AG04450 (cell line): Measurements from ENCODE around the gene PPP1R1B. TPM values are rescaled to one million over a fixed set of nuclear protein-coding genes. Genes with fewer than 3 reads are reported as not detected.

ENCODE experiments used
- CTCF ChIA-PET: fragments of 300-600, 350-600 bp; formaldehyde crosslinking; extraction: SDS; loops from one replicate; lab custom pipeline; 2022; ENCODE audit warnings: antibody characterized with exemption, inconsistent platforms; lab: Charles Lee
- POLR2A ChIA-PET: fragments of 350-600 bp; formaldehyde crosslinking; extraction: SDS; loops from one replicate; lab custom pipeline; 2021; ENCODE audit warnings: antibody characterized with exemption, inconsistent platforms; lab: Yijun Ruan, JAX
- DNase-seq: peaks from one replicate; pipeline ENCODE4 v3.0.0-alpha.2; 2011; ENCODE audit warnings: low read depth, low spot score
- H3K27ac ChIP-seq: one replicate; pipeline ENCODE4 v1.5.1; 2012; ENCODE audit warnings: low read depth, low read length, control low read depth
- H3K27me3 ChIP-seq: one replicate; pipeline ENCODE4 v1.6.0; 2012; ENCODE audit warnings: low read length; ENCODE audit not compliant: control insufficient read depth, insufficient read depth
- H3K4me3 ChIP-seq: 2 replicates; pipeline ENCODE4 v1.5.1; 2011; ENCODE audit warnings: mild to moderate bottlenecking, low read depth, low read length, control low read depth
- H3K9me3 ChIP-seq: 2 replicates; pipeline ENCODE4 v1.5.1; 2012; ENCODE audit warnings: low read length; ENCODE audit not compliant: control insufficient read depth, insufficient read depth
- polyA minus RNA-seq: library from RNA; depleted of rRNA, polyadenylated mRNA; stranded (reverse); fragments of >200 nt; gene quantifications from 2 replicates; pipeline ENCODE4 v1.2.3, GENCODE V29; 2011; rRNA and poly(A)+ RNA removed
- polyA plus RNA-seq: library from polyadenylated mRNA; depleted of rRNA; stranded (reverse); fragments of >200 nt; gene quantifications from 2 replicates; pipeline ENCODE4 v1.2.3, GENCODE V29; 2011; rRNA removed
- TF ChIP-seq, protein P1 (sequence below): IDR thresholded peaks from 2 replicates; pipeline ENCODE4 v1.5.1; 2011; ENCODE audit warnings: low read depth, low read length, control low read depth, inconsistent platforms

Gene PPP1R1B
- polyA plus RNA-seq (not detected in 2 replicates), polyA minus RNA-seq (not detected in 2 replicates)

DNA sequence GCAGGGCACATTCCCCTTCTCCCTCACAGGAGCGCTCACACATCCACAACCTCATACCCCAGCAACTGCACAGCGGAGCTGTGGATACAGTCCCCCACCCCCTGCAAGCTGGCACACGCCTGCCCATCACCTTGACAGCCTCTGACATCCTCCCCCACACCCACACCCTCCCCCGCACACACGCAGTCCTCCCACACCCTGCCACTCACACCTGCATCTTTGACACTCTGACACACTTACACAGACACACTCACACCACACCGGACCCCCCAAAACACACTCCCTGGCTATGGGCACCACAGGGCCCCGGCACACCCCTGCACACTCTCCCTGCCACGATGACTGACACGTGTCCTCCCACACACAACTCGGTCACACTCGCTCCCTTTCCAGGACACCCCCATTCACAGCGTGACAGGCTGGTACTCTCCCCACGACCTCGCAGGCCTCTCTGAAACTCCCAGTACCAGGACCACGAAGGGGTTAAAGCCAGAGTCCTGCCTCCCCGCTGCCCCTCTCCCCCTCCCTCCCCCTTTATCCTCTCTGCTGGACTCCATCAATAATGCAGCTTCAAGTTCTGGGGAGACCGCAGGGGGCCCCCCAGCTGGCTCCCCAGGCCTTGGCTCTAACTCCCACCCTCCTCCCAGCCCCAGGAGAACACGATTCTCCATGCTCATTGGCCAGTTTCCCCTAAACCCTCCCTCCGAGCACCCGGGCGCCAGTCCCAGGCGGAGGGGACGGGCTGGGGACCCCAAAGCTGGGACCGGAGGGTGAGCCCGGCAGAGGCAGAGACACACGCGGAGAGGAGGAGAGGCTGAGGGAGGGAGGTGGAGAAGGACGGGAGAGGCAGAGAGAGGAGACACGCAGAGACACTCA lies at the start of gene PPP1R1B:
Gene PPP1R1B (plus strand): TSS at position 782 of the 876 bp plus-strand sequence. CDS start 441 bp downstream, outside the sequence.
- ChIA-PET POLR2A (interaction anchor here (0.6 kb wide), 1 partner anchor 25 kb away, joined by 3 read pairs; no protein-coding TSS in a partner anchor), CTCF (interaction anchor here (0.6 to 7.8 kb wide), 3 partner anchors 7 to 356 kb away, joined by 3 to 227 read pairs (median 114); no protein-coding TSS in a partner anchor)
- Histone ChIP-seq H3K27ac (no peak within 1 kb of the TSS), H3K9me3 (no peaks in the 10 kb centered on the region), H3K27me3 (peaks cover 64% of the 10 kb centered on the region), H3K4me3 (peak within 1 kb of the TSS; percentile 29)
- no peak for DNase-seq
- TF ChIP-seq, protein P1, sequence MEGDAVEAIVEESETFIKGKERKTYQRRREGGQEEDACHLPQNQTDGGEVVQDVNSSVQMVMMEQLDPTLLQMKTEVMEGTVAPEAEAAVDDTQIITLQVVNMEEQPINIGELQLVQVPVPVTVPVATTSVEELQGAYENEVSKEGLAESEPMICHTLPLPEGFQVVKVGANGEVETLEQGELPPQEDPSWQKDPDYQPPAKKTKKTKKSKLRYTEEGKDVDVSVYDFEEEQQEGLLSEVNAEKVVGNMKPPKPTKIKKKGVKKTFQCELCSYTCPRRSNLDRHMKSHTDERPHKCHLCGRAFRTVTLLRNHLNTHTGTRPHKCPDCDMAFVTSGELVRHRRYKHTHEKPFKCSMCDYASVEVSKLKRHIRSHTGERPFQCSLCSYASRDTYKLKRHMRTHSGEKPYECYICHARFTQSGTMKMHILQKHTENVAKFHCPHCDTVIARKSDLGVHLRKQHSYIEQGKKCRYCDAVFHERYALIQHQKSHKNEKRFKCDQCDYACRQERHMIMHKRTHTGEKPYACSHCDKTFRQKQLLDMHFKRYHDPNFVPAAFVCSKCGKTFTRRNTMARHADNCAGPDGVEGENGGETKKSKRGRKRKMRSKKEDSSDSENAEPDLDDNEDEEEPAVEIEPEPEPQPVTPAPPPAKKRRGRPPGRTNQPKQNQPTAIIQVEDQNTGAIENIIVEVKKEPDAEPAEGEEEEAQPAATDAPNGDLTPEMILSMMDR = no peak

DNA sequence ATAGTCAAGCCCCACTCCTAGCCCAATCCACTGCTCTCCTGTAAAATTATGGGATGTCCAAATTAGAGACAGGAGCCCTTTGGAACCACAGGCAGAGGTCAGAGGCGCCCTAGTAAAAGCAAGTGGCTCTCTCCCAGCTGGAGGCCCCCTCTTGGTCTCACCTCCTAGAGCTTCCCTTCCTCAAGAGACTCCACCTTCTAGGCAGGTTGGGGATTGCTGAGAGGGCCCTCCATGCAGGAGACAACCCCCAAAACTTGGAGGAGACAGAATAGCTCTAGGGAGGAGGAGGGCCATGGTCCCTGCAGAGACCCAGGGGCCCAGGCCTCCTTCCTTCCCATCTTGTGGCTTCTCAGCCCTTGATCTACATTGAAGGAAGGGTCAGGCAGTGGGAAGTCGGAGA lies 48.5 kb upstream of the PPP1R1B start:
- POLR2A ChIA-PET = no interaction called here
- H3K4me3 ChIP-seq = no peak overlapping the region
- TF ChIP-seq, protein P1 = no peak
- CTCF ChIA-PET = interaction anchor here (1.7 kb wide), 1 partner anchor 45 kb away, joined by 6 read pairs; no protein-coding TSS in a partner anchor
- H3K27me3 ChIP-seq = peaks cover 32% of the 10 kb centered on the region
- no peak for DNase-seq
- no peak overlapping the region for H3K27ac ChIP-seq
- no peaks in the 10 kb centered on the region for H3K9me3 ChIP-seq

DNA sequence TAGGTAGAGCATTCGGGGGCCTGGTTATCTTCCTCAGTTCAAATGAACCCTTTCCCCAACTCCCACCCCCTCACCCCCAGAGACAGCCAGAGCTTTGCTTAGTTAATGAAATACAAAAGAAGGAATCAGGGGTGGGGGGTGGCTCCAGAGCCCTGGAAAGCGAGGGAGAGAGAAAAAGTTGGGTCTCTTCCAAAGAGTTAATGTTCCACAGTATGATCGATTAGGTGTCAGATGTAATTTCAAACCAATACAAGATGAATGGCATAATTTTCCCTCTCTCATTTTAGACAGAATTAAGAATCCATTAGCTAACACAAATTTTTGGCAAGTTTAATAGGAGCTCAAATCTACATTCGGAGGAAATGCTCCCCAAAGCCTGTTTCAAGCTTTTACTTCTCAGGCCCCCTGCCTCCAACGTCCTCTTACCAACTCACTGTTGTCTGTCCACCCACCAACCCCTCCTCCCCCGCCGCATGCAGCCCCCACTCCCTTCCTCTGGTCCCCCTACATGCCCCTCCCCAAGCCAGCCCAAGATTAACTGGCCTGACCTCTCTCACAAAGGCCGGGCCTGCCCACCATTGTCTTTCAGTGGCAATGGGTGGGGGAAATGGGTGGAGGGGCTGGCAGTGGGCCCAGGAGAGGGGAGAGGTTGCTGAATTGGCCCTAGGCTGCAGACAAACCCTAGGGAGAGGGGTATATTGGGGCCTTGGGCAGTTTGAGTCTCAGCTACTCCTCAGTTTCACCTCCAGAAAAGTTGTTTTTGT lies 47.3 kb upstream of the PPP1R1B start:
- Histone ChIP-seq H3K27me3 (peaks cover 32% of the 10 kb centered on the region), H3K4me3 (no peak overlapping the region), H3K27ac (no peak overlapping the region), H3K9me3 (no peaks in the 10 kb centered on the region)
- TF ChIP-seq, protein P1 = no peak
- ChIA-PET CTCF (interaction anchor here (0.6 to 2.0 kb wide), 4 partner anchors 31 to 74 kb away, joined by 3 to 9 read pairs (median 4); no protein-coding TSS in a partner anchor), POLR2A (no interaction called here)
- DNase-seq = no peak

DNA sequence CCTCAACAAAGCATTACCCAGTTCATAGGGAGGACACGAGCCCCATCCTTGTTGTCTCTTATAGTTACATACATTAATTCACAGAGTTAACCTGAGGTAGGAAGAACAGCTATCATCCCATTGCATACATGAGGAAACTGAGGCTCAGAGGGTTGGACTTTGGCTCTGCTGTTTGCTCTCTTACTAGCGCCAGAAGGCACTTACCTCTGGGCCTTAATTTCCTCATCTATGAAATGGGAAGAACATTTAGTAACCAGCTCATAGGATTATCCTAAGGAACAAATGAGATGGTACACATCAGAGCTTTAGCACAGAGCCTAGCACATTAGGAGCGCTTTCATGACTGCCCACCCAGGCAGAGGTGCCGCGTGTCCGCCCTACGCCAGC lies 46.7 kb upstream of the PPP1R1B start:
- Histone ChIP-seq H3K9me3 (no peaks in the 10 kb centered on the region), H3K4me3 (no peak overlapping the region), H3K27ac (no peak overlapping the region), H3K27me3 (peaks cover 32% of the 10 kb centered on the region)
- CTCF ChIA-PET = interaction anchor here (0.8 to 2.0 kb wide), 2 partner anchors 32 to 42 kb away, joined by 3 to 9 read pairs; no protein-coding TSS in a partner anchor
- TF ChIP-seq, protein P1 = no peak
- POLR2A ChIA-PET = no interaction called here
- no peak for DNase-seq
